K562 (cell line): ENCODE results near the gene PLK1. TPM values are rescaled to one million over a fixed set of nuclear protein-coding genes. Genes with fewer than 3 reads are reported as not detected.

Experiments used
- ADNP ChIP-seq: fragments of 200-800 bp; sonication (Bioruptor generic); IDR thresholded peaks from 2 replicates; pipeline ENCODE4 v1.6.1; 2016; ENCODE audit warnings: missing genetic modification characterization, missing compliant biosample characterization
- CREB5 ChIP-seq: fragments of 250-450 bp; sonication (Bioruptor Pico); IDR thresholded peaks from 2 replicates; pipeline ENCODE4 v1.5.0; 2020; ENCODE audit warnings: mild to moderate bottlenecking
- CTCF ChIP-seq, 3 experiments: IDR thresholded peaks in 2 of 3; conservative IDR thresholded peaks in 1 of 3; 2 replicates each; pipeline ENCODE4 v1.5.1; 2011 to 2012; ENCODE audit warnings: low read length in 3 of 3, mild to moderate bottlenecking in 3 of 3, control low read depth in 2 of 3, improper control_type of control experiment in 1 of 3, inconsistent platforms in 1 of 3, low read depth in 1 of 3, mixed read lengths in 1 of 3, moderate library complexity in 1 of 3; ENCODE audit not compliant: insufficient read depth in 2 of 3
- MAFK ChIP-seq: IDR thresholded peaks from 2 replicates; pipeline ENCODE4 v1.6.1; 2011; ENCODE audit warnings: low read length, improper control_type of control experiment
- MED1 ChIP-seq: sonication (generic); formaldehyde crosslinking; IDR thresholded peaks from 2 replicates; pipeline ENCODE4 v1.8.1; 2023; ENCODE audit warnings: missing genetic modification reagents, borderline replicate concordance
- NFXL1 ChIP-seq: fragments of 450-650 bp; formaldehyde crosslinking; IDR thresholded peaks from 2 replicates; pipeline ENCODE4 v1.4.0; 2021; ENCODE audit warnings: mild to moderate bottlenecking
- REST ChIP-seq, 2 experiments: fragments of 450-650 bp; formaldehyde crosslinking in 1 of 2; IDR thresholded peaks; 2 replicates each; pipeline versions ENCODE4 v1.4.0 to v1.6.1; 2014 to 2020; ENCODE audit warnings: mild to moderate bottlenecking in 2 of 2, borderline replicate concordance in 1 of 2, low read depth in 1 of 2
- SRSF3 ChIP-seq: fragments of 200-400 bp; formaldehyde crosslinking; IDR thresholded peaks from 2 replicates; pipeline ENCODE4 v1.6.1; 2016; ENCODE audit warnings: mild to moderate bottlenecking, low read length, moderate library complexity; ENCODE audit not compliant: insufficient read depth
- VEZF1 ChIP-seq: fragments of 200-800 bp; sonication (Bioruptor generic); IDR thresholded peaks from 2 replicates; pipeline ENCODE4 v1.6.1; 2017; ENCODE audit warnings: missing genetic modification characterization, missing compliant biosample characterization
- YY1 ChIP-seq, 3 experiments: IDR thresholded peaks; 2 replicates each; pipeline ENCODE4 v1.6.1; 2011; ENCODE audit warnings: low read length in 2 of 3, mild to moderate bottlenecking in 2 of 3, moderate library complexity in 2 of 3, borderline replicate concordance in 1 of 3, control low read depth in 1 of 3, low read depth in 1 of 3; ENCODE audit not compliant: insufficient read depth in 3 of 3, insufficient replicate concordance in 2 of 3, control insufficient read depth in 1 of 3, insufficient read length in 1 of 3; ENCODE audit errors: extremely low read depth in 1 of 3
- ZBTB49 ChIP-seq: sonication (generic); formaldehyde crosslinking; IDR thresholded peaks from 2 replicates; pipeline ENCODE4 v1.8.0; 2022; ENCODE audit warnings: missing genetic modification reagents, mild to moderate bottlenecking, borderline replicate concordance
- polyA plus RNA-seq, 8 experiments: library from polyadenylated mRNA; depleted of rRNA in 4 of 8; stranded (reverse) in 5 of 8; unstranded in 3 of 8; fragments of >200 nt; fragmentation: Nextera tagmentation in 2 of 8; fragmentation: Illumina TruSeq in 1 of 8; extraction: Ambion mirVana in 2 of 8; extraction: Trizol in 1 of 8; gene quantifications; 2 replicates each; pipeline versions ENCODE4 v1.2.1 to v1.2.3, GENCODE V29; 2011 to 2014; ENCODE audit warnings: inconsistent platforms in 1 of 8, missing spikeins in 1 of 8
- total RNA-seq, 7 experiments: library from RNA; depleted of rRNA in 6 of 7; stranded (reverse); fragments of >200 nt in 6 of 7; fragmentation: Illumina TruSeq in 2 of 7; extraction: Trizol in 2 of 7; gene quantifications; 2 replicates each; pipeline versions ENCODE4 v1.2.1 to v1.2.3, GENCODE V29; 2011 to 2021; ENCODE audit warnings: low replicate concordance in 1 of 7

Gene PLK1
- total and polyA plus RNA-seq, 9 of the 15 experiments (the other 6 are each of a cell fraction or from before 2014, with no cell fraction given) = 13.6 to 212 (median 45.5) TPM

- TF ChIP-seq REST (IDR thresholded peaks at IDR 0.05; ENCODE audit: borderline replicate concordance) (no peak), REST (CRISPR knock-in tag; IDR thresholded peaks at IDR 0.05; ENCODE audit: low read depth) (no peak), MAFK (no peak), SRSF3 (no peak), CREB5 (CRISPR knock-in tag) (no peak), CTCF (IDR thresholded peaks at IDR 0.05 in 2 of 3, conservative IDR thresholded peaks at IDR 0.05 in 1 of 3; ENCODE audit: insufficient read depth in 2 of 3, low read depth in 1 of 3, low read length in 3 of 3) (no peak; a peak in 1 of 6 replicates), YY1 (IDR thresholded peaks at IDR 0.05; ENCODE audit: borderline replicate concordance in 1 of 3, control insufficient read depth in 1 of 3, extremely low read depth in 1 of 3, insufficient read depth in 3 of 3, insufficient read length in 1 of 3, insufficient replicate concordance in 2 of 3, low read depth in 1 of 3, low read length in 2 of 3) (no peak), NFXL1 (CRISPR knock-in tag) (no peak), MED1 (CRISPR knock-in tag) (no peak), VEZF1 (CRISPR knock-in tag) (no peak), ADNP (no peak), ZBTB49 (CRISPR knock-in tag) (no peak)
Observed at GRCh38 chr16:23667355-23667659, 11.4 kb upstream of the PLK1 start (continued).
